ENCODE data around the gene LRP2.

DNA sequence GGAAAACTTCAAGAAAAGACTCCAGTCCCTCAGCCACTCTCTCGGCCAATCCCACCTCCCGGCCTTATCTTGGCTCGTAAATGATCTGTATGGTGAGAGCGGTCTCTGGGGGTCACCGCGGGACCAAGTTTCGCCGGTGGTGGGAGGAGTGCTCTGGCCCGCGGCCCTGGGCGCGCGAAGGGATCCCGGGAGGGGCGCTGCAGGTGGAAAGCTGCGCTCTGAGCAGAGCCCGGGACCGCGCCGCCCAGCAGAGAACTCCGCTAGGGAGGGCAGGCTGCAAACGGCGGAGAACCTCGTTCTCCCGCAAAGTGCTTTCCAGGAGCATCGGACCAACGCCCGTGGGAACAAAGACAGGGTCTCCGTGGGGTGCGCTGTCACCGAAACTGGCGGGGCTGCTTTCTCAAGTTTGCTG is 622 bp downstream of the LRP2 start:
- TF ChIP-seq, protein P1, sequence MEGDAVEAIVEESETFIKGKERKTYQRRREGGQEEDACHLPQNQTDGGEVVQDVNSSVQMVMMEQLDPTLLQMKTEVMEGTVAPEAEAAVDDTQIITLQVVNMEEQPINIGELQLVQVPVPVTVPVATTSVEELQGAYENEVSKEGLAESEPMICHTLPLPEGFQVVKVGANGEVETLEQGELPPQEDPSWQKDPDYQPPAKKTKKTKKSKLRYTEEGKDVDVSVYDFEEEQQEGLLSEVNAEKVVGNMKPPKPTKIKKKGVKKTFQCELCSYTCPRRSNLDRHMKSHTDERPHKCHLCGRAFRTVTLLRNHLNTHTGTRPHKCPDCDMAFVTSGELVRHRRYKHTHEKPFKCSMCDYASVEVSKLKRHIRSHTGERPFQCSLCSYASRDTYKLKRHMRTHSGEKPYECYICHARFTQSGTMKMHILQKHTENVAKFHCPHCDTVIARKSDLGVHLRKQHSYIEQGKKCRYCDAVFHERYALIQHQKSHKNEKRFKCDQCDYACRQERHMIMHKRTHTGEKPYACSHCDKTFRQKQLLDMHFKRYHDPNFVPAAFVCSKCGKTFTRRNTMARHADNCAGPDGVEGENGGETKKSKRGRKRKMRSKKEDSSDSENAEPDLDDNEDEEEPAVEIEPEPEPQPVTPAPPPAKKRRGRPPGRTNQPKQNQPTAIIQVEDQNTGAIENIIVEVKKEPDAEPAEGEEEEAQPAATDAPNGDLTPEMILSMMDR (IDR thresholded peaks at IDR 0.05), result no peak
- TF ChIP-seq POLR2A (IDR thresholded peaks at IDR 0.05), result no peak

All from suprapubic skin (tissue), 3 donors.